Amygdala (tissue), 56 donors: ENCODE data around the gene ADGRE2.
A peak's percentile ranks its signal among the peaks of the same experiment; 100 is the strongest.

Experiments
- DNase-seq, 56 donors: peaks; one replicate each; lab custom pipeline; 2025; lab: John Stamatoyannopoulos, UW

Gene ADGRE2

DNA sequence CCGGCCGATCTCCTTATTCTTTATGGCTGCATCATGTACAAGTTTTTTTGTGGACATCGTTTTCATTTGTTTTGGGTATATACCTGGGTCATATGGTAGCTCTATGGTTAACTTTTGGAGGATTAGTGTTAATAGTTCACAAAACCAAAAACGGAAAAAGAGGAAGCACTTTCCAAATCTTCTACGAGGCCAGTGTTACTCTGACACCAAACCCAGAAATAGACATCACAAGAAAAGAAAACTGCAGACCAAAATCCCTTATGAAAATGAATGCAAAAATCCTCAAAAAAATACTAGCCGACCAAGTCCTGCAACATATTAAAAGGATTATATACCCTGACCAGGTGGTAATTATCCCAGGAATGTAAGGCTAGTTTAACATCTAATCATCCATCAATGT lies 29.8 kb downstream of the ADGRE2 start:
- no peak for DNase-seq

DNA sequence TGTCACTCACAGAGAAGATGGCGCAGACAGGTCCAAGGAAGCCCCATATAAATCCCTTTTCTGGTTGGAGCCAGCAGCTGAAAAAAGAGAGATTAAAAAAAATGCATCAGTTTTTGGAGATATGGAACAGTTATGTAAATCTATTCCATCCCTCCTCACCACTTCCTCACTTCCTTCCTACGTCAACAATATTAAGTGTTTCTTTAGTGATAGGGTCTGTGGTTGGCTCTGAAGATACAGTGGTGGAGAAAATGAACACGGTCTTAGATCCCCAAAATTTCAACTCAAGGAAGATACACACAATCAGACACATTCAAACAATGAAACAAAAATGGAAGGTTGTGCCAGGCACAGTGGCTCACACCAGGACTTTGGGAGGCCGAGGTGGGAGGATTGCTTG lies 31.5 kb downstream of the ADGRE2 start:
- DNase-seq, result no peak

DNA sequence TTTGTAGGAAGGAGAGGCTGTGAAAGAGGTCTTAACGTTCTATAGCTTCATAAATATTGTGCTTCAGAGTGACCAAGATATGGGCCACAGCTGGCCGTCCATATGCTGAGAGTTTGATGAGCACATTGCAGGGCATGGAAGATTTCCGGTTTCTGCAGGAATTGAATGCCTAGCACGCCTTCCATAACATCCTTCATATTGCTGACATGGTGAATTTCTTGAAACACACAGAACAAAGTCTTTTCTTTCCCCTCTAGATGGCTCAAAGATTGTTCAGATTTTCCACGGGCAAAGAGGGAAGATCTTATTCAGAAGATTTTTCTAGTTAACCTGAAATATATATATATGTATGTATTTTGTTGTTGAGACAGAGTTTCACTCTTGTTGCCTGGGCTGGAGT lies 42.4 kb downstream of the ADGRE2 start:
- no peak for DNase-seq

DNA sequence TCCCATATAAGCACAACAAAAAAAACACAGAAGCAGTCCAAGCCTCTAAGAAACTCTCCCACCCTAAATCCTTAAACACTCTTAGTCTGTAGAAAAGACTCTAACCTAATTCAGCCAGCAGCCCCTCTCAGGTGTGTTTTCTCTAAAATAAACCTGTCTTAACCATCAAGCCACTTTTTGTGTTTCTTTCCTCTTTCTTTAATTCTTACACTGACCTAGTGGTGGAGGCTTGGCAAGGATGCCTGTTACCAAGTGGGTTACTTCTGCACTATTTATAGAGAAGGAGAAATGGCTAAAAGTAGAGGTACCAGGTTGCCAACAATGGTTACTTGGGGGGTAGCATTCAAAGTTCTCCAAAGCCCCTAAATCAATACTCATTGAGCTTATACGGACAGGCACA lies 44.8 kb downstream of the ADGRE2 start:
- DNase-seq, result no peak

DNA sequence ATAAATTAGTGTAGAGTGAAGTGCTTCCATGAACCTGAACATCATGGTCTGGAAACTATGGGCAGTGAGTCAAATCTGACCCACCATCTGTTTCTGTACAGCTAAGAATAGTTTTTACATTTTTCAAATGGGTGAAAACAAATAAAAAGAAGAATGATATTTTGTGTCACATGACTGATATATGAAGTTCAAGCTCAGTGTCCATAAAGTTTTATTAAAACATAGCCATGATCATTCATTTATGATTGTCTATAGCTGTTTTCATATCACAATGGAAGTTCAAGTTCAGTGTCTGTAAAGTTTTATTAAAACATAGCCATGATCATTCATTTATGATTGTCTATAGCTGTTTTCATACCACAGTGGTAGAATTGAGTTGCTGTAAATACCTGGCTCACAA lies 45.9 kb downstream of the ADGRE2 start:
- DNase-seq, result no peak

DNA sequence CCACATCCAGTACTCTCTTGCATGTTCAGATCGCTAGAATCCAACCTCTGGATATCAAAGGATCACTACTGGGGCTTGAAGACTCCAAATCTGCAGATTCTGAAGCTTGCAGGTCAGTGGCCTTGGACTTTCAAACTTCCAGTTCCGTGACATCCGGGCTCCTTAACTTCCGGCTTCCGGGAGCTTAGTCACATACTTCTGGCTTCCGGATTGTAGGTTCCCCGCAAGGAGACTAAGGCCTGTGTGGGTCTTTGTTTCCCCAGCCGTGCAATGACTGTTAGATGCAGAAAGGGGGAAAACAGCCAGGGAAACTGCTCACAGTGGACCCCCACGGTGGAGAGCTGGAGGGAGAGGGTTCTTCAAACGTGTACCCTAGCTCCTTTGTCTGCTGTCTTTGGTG lies 47.2 kb downstream of the ADGRE2 start:
- no peak for DNase-seq

DNA sequence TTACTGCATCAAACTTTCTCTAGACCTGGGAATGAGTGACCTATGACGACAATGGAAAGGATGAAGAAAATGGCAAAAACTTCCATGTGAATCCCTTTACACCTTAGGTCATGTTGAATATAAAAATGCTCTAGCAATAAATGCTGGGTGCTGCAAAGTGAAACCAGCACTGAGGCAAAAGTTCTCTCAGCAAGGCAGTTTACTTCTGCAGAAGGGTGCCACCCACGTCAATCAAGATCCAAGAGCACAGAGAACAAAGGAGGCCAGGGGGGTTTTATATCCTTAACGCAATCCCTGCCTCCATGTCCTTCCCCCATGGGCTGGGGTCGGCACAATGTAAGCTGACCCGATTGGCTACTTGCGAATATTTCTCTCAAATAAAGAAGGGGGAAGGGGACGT lies 49.8 kb downstream of the ADGRE2 start:
- no peak for DNase-seq

DNA sequence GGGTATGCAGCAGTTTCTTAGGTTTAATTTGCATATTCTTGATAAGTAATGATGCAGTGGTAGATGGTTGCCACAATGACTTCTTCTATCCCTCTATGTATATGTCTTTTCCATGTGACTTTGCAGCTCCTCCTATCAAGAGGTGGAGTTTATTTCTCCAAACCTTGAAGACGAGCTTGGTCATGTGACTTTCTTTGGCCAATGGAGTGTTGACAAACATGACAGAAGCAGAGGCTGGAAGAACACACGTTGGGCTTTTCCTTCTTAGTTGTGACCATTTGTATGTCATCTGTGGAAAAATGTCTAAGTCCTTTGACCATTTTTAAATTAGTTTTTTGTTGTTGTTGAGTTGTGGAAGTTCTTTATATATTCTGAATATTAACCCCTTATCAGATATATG lies 56.2 kb downstream of the ADGRE2 start:
- no peak for DNase-seq

DNA sequence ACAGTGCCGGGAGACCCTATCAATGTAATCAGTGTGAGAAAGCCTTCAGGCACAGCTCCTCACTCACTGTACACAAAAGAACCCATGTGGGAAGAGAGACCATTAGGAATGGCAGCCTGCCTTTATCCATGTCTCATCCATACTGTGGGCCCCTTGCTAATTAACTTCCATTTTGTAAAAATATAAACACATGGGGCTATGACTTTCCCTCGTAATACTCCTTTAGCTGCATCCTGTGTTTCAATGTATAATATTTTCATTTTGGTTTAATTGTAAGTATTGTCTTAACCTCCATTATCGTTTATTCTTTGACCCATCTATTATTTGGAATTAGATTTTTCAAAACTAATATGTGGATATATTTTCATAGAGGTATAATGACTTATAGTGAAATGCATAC lies 59.2 kb downstream of the ADGRE2 start:
- no peak for DNase-seq

DNA sequence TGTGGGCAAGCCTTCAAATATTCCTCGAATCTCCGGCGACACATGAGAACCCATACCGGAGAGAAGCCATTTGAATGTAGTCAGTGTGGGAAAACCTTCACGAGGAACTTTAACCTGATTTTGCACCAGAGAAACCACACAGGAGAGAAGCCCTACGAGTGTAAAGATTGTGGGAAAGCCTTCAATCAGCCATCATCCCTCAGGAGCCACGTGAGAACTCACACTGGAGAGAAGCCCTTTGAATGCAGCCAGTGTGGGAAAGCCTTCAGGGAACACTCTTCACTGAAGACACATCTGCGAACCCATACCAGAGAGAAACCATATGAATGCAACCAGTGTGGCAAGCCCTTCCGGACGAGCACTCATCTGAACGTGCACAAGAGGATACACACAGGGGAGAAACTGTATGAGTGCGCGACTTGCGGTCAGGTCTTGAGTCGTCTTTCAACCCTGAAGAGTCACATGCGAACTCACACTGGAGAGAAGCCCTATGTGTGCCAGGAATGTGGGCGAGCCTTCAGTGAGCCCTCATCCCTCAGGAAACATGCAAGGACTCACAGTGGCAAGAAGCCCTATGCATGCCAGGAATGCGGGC lies 59.7 kb downstream of the ADGRE2 start:
- no peak for DNase-seq

DNA sequence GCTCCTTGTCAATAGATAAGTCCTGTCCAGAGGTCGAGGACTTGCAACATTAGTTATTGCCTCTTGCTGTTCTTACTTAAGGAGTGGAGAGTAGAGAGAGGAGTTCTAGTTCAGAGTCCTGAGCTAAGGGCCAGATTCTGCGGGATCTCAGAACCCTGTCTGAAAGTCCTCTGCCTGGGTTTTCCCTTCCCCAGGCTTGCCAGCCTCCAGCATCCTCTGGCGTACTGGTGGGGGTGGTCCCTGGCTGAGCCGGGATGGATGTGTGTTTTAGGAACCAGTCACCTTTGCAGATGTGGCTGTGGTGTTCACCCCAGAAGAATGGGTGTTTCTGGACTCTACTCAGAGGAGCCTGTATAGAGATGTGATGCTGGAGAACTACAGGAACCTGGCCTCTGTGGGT lies 62.5 kb downstream of the ADGRE2 start:
- no peak for DNase-seq

DNA sequence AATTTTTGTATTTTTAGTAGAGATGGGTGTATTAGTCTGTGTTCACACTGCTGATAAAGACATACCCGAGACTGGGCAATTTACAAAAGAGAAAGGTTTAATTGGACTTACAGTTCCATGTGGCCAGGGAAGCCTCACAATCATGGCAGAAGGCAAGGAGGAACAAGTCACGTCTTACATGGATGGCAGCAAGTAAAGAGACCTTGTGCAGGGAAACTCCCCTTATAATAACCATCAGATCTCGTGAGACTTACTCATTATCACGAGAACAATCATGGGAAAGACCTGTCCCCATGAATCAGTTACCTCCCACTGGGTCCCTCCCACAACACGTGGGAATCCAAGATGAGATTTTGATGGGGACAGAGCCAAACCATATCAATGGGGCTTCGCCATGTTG lies 73.9 kb downstream of the ADGRE2 start:
- DNase-seq, result no peak

DNA sequence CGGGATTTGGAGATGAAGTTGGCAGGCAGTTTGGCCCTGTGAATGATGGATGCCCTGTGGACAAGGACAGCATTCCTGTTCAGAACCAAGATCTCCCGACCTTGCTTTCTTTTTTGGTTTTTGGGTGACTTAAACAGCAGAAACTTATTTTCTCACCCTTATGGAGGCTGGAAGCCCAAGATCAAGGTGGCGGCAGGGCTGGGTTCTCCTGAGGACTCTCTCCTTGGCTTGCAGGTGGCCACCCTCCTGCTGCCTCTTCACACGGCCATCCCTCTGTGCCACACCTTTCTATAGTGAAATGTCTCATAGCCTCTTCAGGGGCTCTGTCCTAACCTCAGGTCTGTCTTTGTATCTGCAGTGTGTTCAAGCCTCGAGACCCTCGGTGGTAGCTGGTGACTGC lies 74.5 kb downstream of the ADGRE2 start:
- no peak for DNase-seq

DNA sequence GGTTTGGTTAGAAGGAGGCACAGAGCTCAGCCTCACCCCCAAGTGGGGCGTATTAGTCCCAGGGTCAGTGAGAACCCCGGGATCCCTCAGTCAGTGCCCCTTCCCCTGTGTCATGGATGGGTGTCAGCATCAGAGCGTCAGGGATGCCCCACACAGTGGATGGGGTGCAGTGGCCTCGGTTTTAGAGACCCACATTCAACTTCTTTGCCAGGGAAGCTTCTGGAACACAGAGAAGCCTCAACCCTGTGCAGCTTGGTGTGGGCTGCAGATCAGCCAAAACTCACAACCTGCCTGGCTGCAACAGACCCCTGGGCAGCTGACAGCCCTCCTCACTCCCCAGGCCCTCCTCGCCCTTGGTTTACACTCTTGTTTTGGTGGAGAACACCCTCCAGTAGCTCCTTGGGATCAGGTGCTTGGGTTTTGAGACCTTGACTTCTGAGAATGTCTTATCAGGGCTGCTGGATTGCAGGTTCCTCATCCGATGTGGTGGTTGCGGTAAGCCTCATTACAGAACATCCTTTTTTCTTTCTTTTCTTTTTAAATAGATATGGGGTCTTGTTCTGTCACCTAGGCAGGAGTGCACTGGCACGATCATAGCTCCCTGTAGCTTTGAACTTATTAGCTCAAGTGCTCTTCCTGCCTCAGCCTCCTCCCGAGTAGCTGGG lies 77.5 kb downstream of the ADGRE2 start:
- DNase-seq, result no peak

DNA sequence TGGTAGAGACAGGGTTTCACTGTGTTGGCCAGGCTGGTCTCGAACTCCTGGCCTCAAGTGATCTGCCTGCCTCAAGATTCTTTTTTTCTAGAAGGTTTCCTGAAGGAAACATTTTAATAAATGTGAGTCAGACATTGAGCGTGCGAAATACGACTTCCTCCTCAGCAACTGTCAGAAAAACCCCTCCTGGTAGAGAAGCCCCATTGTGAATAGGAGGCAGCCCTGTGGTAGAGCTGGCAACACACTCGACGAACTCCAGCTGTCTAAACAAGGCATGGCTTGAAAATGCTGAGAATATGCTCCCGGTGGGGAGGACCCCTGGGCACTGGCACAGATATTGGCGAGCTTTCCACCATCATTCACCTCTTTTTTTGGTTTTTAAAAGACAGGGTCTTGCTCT lies 78.7 kb downstream of the ADGRE2 start:
- no peak for DNase-seq

DNA sequence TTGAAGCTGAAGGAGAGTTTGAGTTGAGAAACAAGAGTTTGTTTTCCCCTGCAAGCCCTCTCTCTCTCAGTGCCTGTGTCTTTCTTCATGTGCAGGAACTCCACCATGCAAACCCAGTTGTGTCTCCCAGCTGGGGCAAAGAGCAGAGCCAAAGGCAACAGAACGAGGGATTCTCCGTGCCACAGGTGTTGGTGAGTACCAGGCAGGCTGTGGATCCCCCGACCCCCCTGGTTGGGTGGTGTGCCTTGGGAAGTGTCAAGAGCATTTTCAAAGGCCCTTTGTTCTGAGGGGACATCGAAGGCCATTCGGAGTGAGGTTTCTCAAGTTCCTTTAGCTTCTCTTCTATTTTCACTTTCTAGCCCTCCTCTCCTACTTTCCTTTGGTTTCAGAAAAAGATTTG lies 82.9 kb downstream of the ADGRE2 start:
- no peak for DNase-seq

DNA sequence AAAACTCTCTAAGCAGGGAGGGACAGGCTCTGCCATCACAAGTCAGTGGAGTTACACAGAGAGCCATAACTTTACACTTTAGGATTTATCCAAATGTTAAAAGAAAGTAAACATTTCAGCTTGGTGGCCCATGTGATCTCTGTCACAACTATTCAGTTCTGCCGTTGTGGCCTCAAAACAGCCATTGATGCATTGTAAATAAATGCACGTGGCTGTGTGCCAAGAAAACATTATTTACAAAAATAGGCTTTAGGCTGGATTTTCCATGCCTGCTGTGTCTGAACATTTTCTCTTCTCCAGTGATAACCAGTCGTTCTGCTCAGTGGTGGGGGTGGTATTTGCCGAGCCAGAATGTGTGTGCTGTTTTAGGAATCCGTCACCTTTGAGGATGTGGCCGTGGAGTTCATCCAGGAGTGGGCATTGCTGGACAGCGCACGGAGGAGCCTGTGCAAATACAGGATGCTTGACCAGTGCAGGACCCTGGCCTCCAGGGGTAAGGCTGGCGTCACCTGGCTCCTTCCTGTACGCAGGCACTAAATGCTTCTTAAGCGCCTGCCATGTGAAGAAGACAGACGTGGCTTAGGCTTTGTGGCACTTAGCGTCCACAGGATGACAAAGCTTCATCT lies 83.6 kb downstream of the ADGRE2 start:
- no peak for DNase-seq

DNA sequence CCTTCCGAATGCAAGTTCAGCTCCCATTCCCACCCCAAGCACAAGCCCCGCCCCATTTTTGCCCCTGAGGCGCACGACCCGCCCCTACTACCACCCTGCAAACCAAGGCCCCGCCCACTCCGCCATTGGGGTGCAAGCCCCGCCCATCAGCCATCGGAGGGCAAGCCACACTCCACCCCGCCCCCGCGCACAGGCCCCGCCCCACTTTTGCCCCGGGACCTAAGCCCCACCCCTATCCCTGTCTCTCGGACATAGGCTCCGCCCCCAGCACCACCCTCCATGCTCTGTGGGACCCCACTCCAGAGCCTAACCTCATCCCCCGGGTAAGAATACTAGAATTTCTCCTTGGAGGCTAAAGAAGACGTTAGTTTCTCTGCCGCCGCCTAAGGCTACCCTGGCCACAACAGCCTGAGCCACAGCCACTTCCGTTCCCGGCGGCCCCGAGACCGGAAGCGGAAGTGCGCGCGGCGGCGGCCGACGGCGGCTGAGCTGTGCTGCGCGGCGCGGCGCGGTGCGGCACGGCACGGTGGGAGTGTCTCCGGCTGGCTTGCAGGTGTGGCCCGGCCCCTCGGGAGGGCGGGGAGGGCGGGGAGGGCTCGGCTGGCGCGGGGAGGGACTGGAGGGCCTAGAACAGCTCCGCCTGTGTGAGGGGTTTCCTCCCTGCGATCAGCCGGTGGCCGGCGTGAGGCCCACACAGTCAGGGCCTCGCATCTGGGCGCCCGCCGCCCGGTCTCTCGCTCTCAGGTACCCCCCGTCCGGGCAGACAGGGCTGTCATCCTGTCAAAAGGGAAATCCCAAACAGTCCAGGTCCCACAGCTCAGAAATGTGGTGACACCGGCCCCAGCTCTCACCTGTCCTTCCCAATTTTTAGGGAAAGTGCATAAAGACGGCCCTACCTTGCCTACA lies 88.5 kb downstream of the ADGRE2 start, which contains the start of gene ZNF333:
Gene ZNF333 (plus strand): TSS at position 451 of the 906 bp plus-strand sequence. CDS start 3,444 bp downstream, outside the sequence.
- DNase-seq, result peak; percentile 46 to 98 (median 90)

DNA sequence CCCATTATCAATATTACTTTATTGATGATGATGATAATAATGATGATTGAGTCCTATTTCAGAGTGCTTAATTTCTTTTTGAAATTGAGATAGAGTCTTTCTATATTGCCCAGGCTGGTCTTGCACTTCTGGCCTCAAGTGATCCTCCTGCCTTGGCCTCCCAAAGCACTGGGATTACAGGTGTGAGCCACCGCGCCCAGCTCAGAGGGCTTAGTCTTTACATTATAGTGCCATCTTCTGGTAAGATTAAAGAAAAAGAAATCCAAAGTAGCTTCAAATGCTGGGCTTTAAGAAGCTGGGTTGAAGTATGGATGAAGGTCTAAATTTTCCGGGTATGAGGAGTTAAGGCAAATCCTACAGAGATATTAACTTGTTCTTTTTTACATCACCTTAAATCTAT lies 91.9 kb downstream of the ADGRE2 start:
- DNase-seq, result no peak

DNA sequence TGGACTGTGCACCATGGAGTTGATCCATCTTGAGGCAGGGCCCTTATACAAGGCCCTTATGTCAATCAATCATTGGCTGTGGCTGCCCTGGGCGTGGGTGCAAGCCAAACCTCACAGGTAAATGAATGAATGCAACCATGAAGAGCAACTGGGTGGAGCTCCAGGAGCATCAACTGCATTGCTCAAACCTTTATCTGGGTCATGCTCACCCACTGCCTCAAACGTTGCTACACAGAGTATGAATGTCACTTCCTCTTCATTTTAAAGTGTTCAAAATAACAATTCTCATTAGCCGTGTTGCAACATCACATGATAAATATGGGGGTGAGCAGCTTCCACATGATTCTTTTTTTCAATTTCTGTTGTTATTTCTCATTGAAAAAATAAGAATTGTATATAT lies 94.9 kb downstream of the ADGRE2 start:
- DNase-seq, result no peak
